GM21717 (cell line): ENCODE measurements around the gene SPNS1.
"Not testable (repeated sequence)": the region's sequence is repeated elsewhere in the genome, so short reads cannot be mapped to it uniquely, and the experiment has no call there.

ENCODE experiments used
- ATAC-seq: cut with Tn5 transposase; IDR thresholded peaks from one replicate; pipeline ENCODE4 v1.9.1; 2021; ENCODE audit warnings: mild to moderate bottlenecking, moderate library complexity; ENCODE audit not compliant: unreplicated experiment

SPNS1 gene

DNA sequence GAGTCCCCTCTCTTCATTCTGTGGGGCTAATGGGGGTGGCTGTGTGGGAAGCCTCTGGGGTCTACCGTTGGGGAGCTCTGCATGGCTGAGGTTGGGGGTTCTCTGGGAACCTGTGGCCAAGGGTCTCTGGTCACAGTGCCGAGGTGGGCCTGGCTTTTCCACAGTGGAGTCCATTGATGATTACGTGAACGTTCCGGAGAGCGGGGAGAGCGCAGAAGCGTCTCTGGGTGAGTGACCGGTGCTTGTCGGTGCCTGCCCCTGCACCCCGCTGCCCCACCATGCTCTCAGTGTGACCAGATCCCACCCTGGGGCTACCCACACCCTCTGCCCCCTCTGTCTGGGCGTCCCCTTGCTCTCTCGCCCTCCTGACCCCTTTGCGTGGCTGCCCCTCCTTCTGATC, 14.8 kb downstream of the SPNS1 start:
- ATAC-seq, result no peak

DNA sequence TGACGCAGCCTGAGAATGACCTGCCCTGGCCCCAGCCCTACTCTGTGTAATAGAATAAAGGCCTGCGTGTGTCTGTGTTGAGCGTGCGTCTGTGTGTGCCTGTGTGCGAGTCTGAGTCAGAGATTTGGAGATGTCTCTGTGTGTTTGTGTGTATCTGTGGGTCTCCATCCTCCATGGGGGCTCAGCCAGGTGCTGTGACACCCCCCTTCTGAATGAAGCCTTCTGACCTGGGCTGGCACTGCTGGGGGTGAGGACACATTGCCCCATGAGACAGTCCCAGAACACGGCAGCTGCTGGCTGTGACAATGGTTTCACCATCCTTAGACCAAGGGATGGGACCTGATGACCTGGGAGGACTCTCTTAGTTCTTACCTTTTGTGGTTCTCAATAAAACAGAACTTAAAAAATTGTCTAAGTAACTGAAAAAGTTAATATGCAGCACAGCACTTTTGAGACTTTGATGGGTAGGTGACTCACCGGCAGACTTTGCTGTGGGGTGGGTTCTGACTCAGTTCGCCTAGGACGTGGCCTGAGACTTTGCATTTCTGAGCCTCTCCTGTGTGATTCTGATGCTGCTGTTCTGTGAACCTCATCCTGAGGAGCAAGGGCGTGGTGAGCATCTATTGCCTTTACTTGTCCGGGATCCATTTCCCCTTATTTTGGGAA, 15.9 kb downstream of the SPNS1 start:
- ATAC-seq, result no peak

DNA sequence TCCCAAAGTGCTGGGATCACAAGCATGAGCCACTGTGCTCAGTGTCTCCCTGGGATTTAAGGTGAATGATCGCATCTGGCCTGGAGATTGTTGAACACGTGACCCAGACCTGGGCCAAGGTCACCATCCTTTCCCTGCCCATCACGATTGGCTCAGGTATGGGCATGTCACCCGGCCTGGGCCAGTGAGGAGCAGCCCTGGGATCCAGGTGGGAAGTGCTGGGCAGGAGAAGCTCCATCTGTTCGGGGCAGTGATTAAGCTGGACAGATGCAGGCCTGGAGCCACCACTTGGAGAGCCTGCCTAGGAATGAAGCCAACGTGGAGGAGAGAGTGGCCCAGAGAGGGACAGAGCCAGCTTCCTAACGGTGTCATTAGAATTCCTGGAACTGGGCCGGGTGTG, 17.1 kb downstream of the SPNS1 start:
- no peak for ATAC-seq

DNA sequence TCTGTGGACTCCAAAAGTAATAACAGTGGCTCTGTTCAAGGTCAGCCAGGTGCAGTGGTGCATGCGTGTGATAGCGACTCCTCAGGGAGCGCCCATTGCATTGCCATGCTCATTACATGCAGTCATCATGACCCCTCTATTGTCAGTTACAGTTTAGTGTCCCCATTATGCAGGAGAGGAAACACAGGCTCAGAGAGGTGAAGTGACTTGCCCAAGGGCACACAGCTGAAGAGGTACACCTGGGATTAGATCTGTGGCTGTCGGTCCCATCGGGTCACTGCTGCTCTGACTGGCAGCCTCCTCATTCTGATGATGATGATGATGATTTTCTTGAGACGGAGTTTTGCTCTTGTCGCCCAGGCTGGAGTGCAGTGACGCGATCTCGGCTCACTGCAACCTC, 17.9 kb downstream of the SPNS1 start:
- no peak for ATAC-seq

DNA sequence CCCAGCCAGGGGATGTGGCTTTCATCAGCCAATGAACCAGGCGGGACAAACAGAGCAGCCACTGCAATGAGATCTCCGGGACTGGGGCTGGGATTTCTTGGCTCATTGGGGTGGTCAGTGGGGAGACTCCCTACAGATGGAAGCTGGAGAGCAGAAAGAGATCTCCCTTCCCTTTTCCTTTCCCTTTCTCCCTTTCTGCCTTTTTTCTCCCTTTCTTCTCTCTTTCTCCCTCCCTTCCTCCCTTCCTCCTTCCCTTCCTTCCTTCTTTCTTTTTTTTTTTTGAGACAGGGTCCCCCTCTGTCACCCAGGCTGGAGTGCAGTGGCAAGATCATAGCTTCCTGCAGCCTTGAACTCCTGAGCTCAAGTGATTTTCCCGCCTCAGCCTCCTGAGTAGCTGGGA, 24.3 kb downstream of the SPNS1 start:
- ATAC-seq, result no peak

DNA sequence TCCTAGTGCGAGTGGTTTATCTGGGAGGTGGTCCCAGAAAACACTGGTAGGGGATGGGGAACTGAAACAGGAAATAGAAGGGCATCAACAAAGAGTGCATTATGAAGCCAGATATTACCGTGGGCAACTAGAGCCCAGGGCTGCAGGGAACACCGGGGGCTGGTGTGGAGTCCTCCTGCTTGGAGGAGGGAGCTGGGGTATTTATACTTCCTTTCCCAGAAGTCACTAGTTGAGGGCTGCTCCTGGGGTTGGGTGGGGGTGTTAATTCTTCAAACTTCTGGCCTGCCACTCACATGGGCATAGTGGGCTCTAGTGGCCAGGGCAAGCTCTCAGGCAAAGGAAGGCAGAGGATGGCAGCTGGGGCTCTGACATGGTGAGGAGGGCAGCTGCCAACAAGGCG, 25.0 kb downstream of the SPNS1 start:
- no peak for ATAC-seq

DNA sequence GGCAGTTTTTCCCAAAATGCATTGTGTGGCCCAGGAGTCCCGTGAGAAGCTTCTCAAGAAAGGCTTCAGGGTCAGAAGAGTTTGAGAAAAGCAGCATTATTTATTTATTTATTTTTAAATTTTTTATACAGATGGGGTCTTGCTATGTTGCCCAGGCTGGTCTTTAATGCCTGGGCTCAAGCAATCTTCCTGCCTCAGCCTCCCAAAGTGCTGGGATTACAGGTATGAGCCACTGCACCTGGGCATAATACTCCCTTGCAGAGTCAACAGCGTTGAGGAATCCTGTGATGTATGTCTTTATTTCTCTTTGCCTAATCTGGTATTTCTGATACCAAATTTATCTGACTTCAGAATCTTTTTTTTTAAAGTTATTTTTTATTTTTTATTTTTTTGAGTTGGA, 25.4 kb downstream of the SPNS1 start:
- ATAC-seq, result no peak

DNA sequence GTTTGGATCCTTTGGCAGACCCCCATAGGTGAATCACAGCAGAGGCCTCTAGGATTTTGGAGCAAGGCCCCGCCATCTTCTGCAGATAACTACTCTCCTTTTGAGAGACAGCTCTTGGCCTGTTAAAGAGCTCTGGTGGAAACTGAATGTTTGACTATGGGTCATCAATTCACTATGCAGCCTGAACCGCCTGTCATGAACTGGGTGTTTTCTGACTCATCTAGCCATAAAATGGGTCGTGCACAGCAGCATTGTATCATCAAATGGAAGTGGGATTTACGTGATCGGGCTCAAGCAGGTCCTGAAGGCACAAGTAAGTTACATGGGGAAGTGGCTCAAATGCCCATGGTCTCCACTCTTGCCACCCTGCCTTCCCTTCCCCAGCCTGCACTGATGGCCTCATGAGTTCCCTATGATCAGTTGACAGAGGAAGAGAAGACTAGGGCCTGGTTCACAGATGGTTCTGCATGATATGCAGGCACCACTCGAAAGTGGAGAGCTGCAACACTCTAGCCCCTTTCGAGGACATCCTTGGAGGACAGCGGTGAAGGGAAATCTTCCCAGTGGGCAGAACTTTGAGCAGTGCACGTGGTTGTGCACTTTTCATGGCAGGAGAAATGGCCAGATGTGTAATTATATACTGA, 30.0 kb downstream of the SPNS1 start:
- ATAC-seq, result not testable (repeated sequence)

DNA sequence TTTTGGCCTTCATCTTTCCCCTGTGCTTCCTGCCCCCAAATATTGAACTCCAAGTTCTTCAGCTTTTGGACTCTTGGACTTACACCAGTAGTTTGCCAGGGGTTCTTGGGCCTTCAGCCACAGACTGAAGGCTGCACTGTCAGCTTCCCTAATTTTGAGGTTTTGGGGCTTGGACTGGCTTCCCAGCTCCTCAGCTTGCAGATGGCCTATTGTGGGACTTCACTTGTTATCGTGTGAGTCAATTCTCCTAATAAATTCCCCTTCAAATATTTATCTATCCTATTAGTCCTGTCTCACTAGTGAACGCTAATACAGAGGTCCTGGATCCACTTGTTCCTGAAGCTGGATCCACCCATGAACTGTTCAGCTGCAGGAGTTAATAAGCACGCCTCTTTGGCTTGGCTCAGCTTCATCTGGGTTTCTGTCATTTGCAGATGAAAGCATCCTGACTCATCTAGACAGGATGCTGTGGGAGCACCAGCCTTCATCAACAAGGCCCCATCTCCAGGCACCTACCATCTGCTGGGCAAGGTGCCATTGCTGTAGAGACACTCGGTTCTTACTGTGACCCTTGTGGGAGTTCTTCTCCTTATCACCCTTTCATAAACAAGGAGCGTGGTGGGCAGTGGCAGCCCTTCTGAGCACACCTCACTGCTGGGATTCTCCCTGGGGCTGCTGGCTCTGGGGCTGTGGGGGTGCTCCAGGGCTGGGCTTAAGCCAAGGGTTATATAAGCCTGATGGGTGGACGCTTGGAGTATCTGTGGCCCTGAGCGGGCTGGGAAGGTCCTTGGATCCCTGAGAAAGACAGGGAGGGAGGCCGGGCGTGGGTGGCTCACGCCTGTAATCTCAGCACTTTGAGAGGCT, 33.4 kb downstream of the SPNS1 start:
- no peak for ATAC-seq

DNA sequence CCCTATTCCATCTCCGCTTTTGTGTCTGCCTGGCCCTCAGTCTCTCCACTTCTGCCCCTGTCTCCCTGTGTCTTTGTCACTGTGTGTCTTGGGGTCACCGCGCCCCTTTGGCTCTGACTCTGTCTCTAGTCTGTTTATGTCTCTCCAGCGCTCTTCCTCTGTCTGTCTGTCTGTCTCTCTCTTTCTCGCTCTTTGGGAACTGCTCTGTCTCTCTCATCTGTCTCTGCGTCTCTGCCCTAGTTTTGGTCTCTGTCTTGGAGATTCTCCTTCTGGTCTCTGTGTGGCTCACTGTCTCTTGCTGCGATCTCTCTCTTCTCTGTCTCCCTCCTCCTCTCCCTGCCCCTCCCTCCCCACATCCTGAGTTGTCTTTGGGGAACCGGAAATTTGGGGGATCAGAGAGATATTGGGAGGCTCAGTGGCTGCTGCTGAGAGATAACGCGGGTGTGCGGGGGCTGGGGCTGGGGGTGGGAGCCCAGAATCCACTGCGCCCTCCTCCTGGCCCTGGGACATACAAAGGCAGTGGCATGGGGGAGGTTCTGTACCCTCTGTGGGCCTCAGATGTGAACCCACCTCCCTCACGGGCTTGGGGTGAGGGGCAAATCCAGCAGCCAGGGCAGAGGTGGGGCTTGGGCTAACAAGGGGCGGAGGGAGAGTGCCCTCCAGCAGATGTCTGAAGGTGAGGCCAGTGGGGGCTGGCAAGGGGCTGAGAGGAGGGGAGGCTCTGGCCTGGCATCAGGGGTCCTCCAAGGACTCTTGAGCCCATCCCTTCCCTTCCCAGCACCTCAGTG, 34.7 kb downstream of the SPNS1 start:
- no peak for ATAC-seq

DNA sequence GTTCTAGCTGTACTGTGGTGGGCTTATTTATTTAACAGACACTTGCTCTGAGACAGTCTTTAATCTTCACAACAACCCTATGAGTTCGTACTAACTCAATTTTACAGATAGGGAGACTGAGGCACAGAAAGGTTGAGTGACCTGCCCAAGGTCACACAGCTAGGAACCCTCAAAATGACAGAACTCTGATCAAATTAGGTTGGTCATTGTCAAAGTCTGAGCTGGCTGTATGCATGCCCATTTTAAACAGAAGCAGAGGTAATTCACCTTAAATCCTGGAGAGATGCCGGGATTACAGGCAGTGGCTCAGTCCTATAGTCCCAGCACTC, 35.2 kb downstream of the SPNS1 start:
- ATAC-seq, result no peak

DNA sequence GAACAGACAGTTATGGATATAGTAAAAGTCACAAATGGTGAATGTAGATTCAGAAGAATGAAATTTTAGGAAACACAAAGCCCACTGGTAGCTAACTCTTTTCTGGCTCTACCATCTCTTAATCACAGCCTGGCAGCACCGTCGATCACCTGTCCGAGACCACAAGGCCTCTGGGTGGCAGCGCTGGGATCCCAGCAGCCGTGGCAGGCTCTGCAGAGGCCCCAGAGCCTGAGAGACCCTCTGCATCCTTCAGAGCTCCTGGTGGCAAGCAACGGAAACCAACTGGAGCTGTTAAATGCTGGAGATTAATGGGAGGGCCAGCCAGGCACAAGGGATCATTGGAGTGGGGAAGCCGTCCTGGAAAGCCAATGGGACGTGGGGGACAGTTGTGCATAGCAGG, 36.5 kb downstream of the SPNS1 start:
- no peak for ATAC-seq

DNA sequence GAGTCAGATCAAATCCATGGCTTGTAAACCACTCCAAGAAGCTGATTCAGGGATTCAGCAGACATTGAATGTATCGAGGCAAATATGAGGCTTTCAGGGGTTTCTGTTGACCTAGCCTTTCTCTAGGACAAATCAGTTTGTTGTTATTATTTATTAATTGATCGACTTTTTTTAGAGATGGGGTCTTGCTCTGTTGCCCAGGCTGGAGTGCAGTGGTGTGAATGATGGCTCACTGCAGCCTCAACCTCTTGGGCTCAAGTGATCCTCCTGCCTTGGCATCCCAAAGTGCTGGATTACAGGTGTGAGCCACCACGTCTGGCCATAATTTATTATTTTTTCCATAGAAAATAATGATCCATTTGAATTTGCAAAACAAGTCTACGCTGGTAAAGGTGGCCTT, 37.3 kb downstream of the SPNS1 start:
- no peak for ATAC-seq

DNA sequence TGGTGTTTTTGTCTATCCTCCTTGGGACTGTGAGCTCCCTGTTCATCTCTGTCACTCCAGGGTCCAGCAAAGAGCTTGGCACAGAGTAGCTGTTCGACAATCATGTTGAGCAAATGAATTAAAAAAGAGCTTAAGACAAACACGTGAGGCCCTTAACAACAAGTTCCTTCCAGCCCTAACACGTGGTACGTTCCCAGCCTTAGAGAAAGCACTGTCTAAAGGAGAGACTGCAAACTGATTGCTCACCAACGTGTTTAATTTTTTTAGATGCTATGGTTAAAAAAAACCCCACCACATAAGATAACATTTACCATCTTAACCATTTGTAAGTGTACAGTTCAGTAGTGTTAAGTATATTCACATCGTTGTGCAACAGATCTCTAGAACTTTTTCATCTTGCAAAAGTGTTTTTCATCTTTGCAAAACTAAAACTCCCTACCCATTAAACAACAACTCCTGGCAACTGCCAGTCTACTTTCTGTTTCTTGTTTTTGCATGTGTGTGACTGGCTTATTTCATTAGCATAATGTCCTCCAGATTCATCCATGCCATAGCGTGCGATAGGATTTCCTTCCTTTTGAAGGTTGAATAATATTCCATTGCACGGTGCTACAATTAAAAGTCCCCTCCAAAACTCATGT, 38.5 kb downstream of the SPNS1 start:
- ATAC-seq, result no peak

DNA sequence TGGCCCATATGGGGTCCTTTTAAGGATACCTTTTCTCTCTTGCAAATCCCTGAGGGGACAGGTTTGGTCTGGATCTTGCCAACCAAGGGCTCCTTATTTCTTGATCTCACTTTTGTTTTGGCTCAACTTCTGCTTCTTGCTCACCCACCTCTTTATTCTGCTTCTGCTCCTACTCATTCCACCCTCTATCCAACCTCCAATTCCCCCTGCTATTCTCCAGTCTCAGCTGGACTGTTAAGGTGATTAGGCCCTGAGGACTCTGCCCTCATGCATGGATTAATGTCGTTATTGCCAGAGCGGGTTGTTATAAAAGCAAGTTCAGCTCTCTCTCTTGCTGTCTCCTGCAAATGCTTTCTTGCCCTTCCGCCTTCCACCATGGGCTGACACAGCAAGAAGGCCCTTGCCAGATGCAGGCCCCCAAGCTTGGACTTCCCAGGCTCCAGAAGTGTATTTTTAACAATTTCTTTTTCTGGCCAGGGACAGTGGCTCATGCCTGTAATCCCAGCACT, 40.0 kb downstream of the SPNS1 start:
- no peak for ATAC-seq

DNA sequence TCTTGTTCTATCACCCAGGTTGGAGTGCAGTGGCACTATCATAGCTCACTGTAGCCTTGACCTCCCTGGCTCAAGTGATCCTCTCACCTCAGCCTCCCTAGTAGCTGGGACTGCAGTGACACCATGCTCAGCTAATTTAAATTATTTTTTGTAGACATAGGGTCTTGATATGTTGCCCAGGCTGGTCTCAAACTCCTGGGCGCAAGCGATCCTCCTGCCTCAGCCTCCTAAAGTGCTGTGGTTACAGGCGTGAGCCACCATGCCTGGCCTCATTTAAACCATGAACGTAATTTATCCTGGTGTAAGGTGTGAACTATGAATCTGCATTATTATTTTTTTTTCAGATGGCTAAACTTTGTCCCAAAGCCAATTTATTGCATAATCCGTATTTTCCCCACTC, 47.6 kb downstream of the SPNS1 start:
- ATAC-seq, result no peak

DNA sequence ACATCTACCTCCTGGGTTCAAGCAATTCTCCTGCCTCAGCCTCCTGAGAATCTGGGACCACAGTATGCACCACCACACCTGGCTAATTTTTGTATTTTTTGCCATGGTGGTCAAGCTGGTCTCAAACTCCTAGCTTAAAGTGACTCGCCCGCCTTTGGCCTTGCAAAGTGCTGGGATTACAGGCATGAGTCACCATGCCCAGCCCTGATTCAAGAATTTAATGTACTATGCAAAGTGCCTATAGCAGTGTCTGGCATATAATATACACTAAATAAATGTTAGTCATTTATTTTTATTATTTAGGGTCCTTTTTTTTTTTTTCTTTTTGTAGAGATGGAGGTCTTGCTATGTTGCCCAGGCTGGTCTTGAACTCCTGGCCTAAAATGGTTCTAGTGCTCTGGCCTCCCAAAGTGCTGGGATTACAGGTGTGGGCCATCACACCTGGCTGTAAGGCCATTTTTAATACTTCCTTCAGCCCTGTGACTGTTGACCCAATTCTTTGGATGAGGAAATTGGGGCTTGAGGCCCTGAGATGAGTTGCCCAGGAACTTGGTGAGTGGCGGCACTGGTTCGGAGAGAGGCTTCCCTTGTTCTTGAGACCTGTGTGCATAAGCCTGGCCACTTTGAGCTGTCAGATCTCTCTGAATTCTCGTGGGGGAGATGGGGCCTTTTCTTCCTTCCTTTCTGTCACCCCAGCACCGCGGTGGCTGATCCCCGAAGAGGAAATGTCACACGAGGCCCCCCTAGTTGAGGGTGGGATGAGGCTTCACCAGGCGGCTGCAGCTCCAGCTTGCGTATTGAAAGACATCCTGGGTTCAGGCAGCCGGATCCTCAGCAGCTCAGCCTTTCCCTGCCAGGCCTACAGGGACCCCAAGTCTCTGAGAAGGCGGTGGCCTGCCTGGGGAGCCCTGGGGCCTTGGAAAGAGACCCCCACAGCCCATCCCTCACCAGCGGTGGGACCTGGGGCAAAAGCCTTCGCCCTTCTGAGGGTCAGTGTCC, 49.0 kb downstream of the SPNS1 start:
- ATAC-seq, result no peak

DNA sequence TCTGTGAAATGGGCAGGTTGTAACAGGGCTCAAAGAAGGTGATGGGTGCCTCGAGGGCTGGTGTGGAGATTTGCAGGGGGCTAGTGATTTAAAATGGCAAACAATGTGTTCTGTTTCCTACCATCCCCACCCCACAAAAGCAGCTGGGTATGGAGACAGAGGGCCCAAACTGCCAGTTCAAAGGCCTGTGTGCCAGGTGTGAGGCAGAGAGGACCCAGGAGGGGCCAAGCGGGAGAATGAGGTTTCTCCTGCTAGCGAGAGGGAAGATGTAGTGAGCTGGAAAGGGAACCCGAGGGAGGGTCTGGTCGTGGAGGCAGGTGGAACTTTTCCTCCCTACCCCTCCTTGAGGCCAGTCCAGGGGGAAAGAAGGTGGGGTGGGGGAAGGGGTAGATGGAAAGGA, 49.7 kb downstream of the SPNS1 start:
- no peak for ATAC-seq

DNA sequence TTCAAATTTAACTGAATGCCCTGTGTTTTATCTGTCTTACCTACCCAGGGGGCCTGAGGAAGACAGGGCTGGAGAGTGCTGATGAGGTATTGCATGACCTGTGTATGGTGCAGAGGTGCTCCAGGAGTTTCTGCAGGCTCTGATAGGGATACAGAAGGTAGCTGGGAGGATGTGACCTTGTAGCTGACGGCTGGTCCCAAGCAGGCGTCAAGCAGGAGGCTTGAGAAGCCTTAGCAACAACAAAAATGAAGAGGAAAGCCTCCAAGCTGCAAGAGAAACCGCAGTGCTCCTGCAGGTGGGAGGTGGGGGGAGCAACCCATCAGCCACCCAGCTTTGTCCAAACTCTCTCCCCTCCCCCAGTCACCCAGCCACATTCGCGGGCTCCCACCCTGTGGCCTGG, 50.6 kb downstream of the SPNS1 start:
- no peak for ATAC-seq

DNA sequence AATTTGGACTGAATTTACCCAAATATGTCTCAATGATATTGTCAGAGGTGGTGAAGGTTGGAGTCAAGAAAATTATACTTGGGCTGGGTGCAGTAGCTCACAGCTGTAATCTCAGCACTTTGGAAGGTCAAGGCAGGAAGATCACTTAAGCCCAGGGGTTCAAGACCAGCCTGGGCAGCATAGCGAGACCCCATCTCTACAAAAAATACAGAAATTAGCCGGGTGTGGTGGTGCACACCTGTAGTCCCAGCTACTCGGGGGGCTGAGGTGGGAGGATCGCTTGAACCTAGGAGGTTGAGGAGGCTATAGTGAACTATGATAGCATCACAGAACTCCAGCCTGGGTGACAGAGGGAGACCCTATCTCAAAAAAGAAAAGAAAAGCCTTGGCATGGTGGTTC, 51.2 kb downstream of the SPNS1 start:
- no peak for ATAC-seq
